ENCODE results near the gene NAA50.

Gene NAA50

DNA sequence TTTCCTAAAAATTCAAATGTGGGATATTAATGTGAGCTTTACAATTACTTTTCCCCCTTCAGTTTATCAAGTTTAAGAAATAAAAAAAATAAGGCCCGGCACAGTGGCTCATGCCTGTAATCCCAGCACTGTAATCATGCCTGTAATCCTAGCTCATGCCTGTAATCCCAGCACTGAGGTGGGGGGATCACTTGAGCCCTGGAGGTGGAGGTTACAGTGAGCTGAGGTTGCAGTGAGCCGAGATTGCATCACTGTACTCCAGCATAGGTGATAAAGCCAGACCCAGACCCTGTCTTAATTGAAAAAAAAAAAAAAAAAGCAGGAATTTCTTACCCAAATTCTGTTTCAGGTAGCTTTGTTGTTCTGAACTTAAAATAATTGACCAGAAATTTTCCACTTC is 18.6 kb upstream of the NAA50 start:
- no peak overlapping the region for H3K4me3 ChIP-seq (ENCODE audit: low read length)
- H3K27ac ChIP-seq (ENCODE audit: low read length): no peak overlapping the region
- DNase-seq (ENCODE audit: low read depth, low spot score): no peak
- no peaks in the 10 kb centered on the region for H3K4me1 ChIP-seq (ENCODE audit: control insufficient read depth, insufficient read depth, low read length)
- no peaks in the 10 kb centered on the region for H3K36me3 ChIP-seq (ENCODE audit: control insufficient read depth, insufficient read depth, low read length)
- WGBS (ENCODE audit: insufficient coverage, insufficient read length): no CpG with 5 or more reads among the region's 2 CpGs
- no peaks in the 10 kb centered on the region for H3K9me3 ChIP-seq (ENCODE audit: control insufficient read depth, insufficient read depth, low read length)
- H3K27me3 ChIP-seq (ENCODE audit: control insufficient read depth, insufficient read depth, low read length): no peaks in the 10 kb centered on the region

DNA sequence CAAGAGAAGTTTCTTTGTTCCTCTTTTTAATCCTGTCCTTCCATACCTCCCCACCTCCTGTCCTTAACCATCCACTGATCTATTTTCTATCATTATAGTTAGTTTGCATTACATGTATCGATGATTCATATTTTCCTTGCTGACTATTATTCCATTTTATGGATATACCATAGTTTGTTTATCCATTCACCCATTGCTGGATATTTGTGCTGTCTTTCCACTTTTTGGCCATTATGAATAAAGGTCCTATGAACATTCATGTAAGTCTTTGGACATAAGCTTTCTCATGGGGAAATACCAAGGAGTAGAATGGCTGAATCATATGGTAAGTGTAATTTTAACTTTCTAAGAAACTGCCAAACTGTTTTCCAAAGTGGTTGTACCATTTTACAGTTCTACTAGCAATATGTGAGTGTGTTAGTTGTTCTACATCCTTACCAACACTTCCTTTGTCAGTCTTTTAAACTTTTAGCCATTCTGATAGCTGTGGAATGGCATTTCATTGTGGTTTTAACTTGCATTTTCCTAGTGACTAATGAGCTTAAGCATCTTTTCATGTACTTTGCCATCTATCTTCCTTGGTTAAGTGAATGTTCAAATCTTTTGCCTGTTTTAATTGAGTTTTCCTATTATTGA is 12.5 kb upstream of the NAA50 start:
- Histone ChIP-seq H3K36me3 (ENCODE audit: control insufficient read depth, insufficient read depth, low read length) (no peaks in the 10 kb centered on the region), H3K4me1 (ENCODE audit: control insufficient read depth, insufficient read depth, low read length) (no peaks in the 10 kb centered on the region), H3K4me3 (ENCODE audit: low read length) (no peak overlapping the region), H3K9me3 (ENCODE audit: control insufficient read depth, insufficient read depth, low read length) (no peaks in the 10 kb centered on the region), H3K27ac (ENCODE audit: low read length) (no peak overlapping the region), H3K27me3 (ENCODE audit: control insufficient read depth, insufficient read depth, low read length) (no peaks in the 10 kb centered on the region)
- no peak for DNase-seq (ENCODE audit: low read depth, low spot score)
- WGBS (ENCODE audit: insufficient coverage, insufficient read length): no CpG with 5 or more reads among the region's 1 CpG

GRCh38 chr3:113754494-113755159 is 8.6 kb upstream of the NAA50 start:
- WGBS (ENCODE audit: insufficient coverage, insufficient read length): no CpG with 5 or more reads among the region's 5 CpGs
- Histone ChIP-seq H3K36me3 (ENCODE audit: control insufficient read depth, insufficient read depth, low read length) (no peaks in the 10 kb centered on the region), H3K27ac (ENCODE audit: low read length) (no peak overlapping the region), H3K4me1 (ENCODE audit: control insufficient read depth, insufficient read depth, low read length) (no peaks in the 10 kb centered on the region), H3K9me3 (ENCODE audit: control insufficient read depth, insufficient read depth, low read length) (no peaks in the 10 kb centered on the region), H3K27me3 (ENCODE audit: control insufficient read depth, insufficient read depth, low read length) (no peaks in the 10 kb centered on the region), H3K4me3 (ENCODE audit: low read length) (no peak overlapping the region)
- no peak for DNase-seq (ENCODE audit: low read depth, low spot score)

GRCh38 chr3:113753376-113753985 is 7.4 kb upstream of the NAA50 start:
- Histone ChIP-seq H3K4me3 (ENCODE audit: low read length) (no peak overlapping the region), H3K27me3 (ENCODE audit: control insufficient read depth, insufficient read depth, low read length) (no peaks in the 10 kb centered on the region), H3K36me3 (ENCODE audit: control insufficient read depth, insufficient read depth, low read length) (no peaks in the 10 kb centered on the region), H3K9me3 (ENCODE audit: control insufficient read depth, insufficient read depth, low read length) (no peaks in the 10 kb centered on the region), H3K4me1 (ENCODE audit: control insufficient read depth, insufficient read depth, low read length) (no peaks in the 10 kb centered on the region), H3K27ac (ENCODE audit: low read length) (no peak overlapping the region)
- DNase-seq (ENCODE audit: low read depth, low spot score): no peak
- 48% methylated on average over 1 of the region's 4 CpGs for WGBS (ENCODE audit: insufficient coverage, insufficient read length)

GRCh38 chr3:113751141-113751540 is 5.1 kb upstream of the NAA50 start:
- no peak for DNase-seq (ENCODE audit: low read depth, low spot score)
- Histone ChIP-seq H3K27ac (ENCODE audit: low read length) (no peak overlapping the region), H3K9me3 (ENCODE audit: control insufficient read depth, insufficient read depth, low read length) (no peaks in the 10 kb centered on the region), H3K4me3 (ENCODE audit: low read length) (no peak overlapping the region), H3K4me1 (ENCODE audit: control insufficient read depth, insufficient read depth, low read length) (no peaks in the 10 kb centered on the region), H3K36me3 (ENCODE audit: control insufficient read depth, insufficient read depth, low read length) (no peaks in the 10 kb centered on the region), H3K27me3 (ENCODE audit: control insufficient read depth, insufficient read depth, low read length) (no peaks in the 10 kb centered on the region)

- Histone ChIP-seq H3K4me1 (ENCODE audit: control insufficient read depth, insufficient read depth, low read length) (no peaks in the 10 kb centered on the region), H3K4me3 (ENCODE audit: low read length) (peak overlapping the region; percentile 98), H3K9me3 (ENCODE audit: control insufficient read depth, insufficient read depth, low read length) (no peaks in the 10 kb centered on the region), H3K27ac (ENCODE audit: low read length) (no peak overlapping the region), H3K36me3 (ENCODE audit: control insufficient read depth, insufficient read depth, low read length) (no peaks in the 10 kb centered on the region), H3K27me3 (ENCODE audit: control insufficient read depth, insufficient read depth, low read length) (no peaks in the 10 kb centered on the region)
- no peak for DNase-seq (ENCODE audit: low read depth, low spot score)
- WGBS (ENCODE audit: insufficient coverage, insufficient read length): no CpG with 5 or more reads among the region's 18 CpGs
Measured at GRCh38 chr3:113747283-113748046, 1.4 kb upstream of the NAA50 start.

- Histone ChIP-seq H3K27me3 (ENCODE audit: control insufficient read depth, insufficient read depth, low read length) (no peaks in the 10 kb centered on the region), H3K9me3 (ENCODE audit: control insufficient read depth, insufficient read depth, low read length) (no peaks in the 10 kb centered on the region)
- no CpG with 5 or more reads among the region's 34 CpGs for WGBS (ENCODE audit: insufficient coverage, insufficient read length)
Measured at GRCh38 chr3:113746548-113747282, 666 bp upstream of the NAA50 start, which contains the start of gene ATP6V1A. ATP6V1A (plus strand) TSS chr3:113747035; CDS start chr3:113778754, 31,719 bp downstream.

GRCh38 chr3:113744941-113745755 is 901 bp downstream of the NAA50 start:
- Histone ChIP-seq H3K27ac (ENCODE audit: low read length) (no peak overlapping the region), H3K27me3 (ENCODE audit: control insufficient read depth, insufficient read depth, low read length) (no peaks in the 10 kb centered on the region), H3K9me3 (ENCODE audit: control insufficient read depth, insufficient read depth, low read length) (no peaks in the 10 kb centered on the region), H3K4me1 (ENCODE audit: control insufficient read depth, insufficient read depth, low read length) (no peaks in the 10 kb centered on the region), H3K4me3 (ENCODE audit: low read length) (peak overlapping the region; percentile 98), H3K36me3 (ENCODE audit: control insufficient read depth, insufficient read depth, low read length) (no peaks in the 10 kb centered on the region)
- DNase-seq (ENCODE audit: low read depth, low spot score): no peak
- WGBS (ENCODE audit: insufficient coverage, insufficient read length): no CpG with 5 or more reads among the region's 35 CpGs

More at GRCh38 chr3:113746548-113747282, 666 bp upstream of the NAA50 start, which contains the start of gene ATP6V1A:
- Histone ChIP-seq H3K27ac (ENCODE audit: low read length) (no peak within 1 kb of the TSS), H3K4me1 (ENCODE audit: control insufficient read depth, insufficient read depth, low read length) (no peaks in the 10 kb centered on the region), H3K36me3 (ENCODE audit: control insufficient read depth, insufficient read depth, low read length) (no peaks in the 10 kb centered on the region), H3K4me3 (ENCODE audit: low read length) (peak within 1 kb of the TSS; percentile 98)
- DNase-seq (ENCODE audit: low read depth, low spot score): peak; percentile 86

DNA sequence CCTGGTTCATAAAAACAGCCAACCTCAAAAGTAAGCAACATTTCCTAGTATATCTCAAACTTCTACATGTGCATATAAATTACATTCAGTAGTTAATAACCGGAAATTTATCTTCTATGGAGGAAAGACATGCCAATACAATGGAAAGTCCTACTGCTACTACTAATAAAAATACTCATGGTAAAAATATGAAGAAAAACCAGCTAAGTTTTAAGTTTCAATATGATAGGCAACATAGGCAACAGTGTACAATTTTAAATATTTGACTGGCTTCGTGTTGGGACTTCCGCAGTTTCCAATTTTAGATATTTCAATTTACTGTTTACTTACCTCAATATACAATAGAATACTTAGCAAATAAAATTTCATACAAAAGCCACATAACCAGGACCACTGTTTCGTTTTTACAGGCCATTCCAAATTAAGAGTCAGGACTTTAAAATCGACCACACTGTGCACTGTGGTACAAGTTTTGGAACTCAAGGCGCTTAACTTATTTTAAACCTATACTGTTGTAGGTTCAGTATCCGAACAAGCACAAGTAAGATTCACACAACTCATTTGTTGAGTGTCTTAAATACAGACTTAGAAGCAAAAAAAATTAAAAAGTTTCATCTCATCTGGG is 2.9 kb downstream of the NAA50 start:
- Histone ChIP-seq H3K36me3 (ENCODE audit: control insufficient read depth, insufficient read depth, low read length) (no peaks in the 10 kb centered on the region), H3K4me3 (ENCODE audit: low read length) (no peak overlapping the region), H3K27me3 (ENCODE audit: control insufficient read depth, insufficient read depth, low read length) (no peaks in the 10 kb centered on the region), H3K9me3 (ENCODE audit: control insufficient read depth, insufficient read depth, low read length) (no peaks in the 10 kb centered on the region), H3K27ac (ENCODE audit: low read length) (no peak overlapping the region), H3K4me1 (ENCODE audit: control insufficient read depth, insufficient read depth, low read length) (no peaks in the 10 kb centered on the region)
- no peak for DNase-seq (ENCODE audit: low read depth, low spot score)
- no CpG with 5 or more reads among the region's 7 CpGs for WGBS (ENCODE audit: insufficient coverage, insufficient read length)

All from iPS DF 6.9 (cell line).